ENCODE data around the gene HS3ST1. TPM values are rescaled to one million over a fixed set of nuclear protein-coding genes. Genes with fewer than 3 reads are reported as not detected.

Gene HS3ST1
- total RNA-seq, 4 donors from 2014 or later, result 0.05 to 0.36 (median 0.21) TPM; not detected in 1

DNA sequence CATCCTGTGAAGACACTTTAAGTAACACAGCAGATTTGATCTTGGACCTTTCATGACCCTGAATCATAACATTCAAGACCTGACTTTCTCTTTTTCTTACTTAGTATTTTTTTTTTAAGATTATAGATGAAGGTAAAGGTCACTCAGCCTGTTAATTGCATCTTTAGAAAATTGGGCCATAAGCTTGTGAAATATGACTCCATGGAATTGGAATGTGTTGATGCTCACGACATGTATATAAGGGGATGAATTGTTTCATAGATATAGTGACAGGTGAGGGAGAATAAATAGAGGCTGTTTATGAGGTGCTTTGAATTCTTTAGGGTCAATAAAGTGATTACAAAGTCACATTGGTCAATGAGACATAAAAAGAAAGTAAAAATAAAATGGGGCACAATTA, 27.7 kb upstream of the HS3ST1 start:
- TF ChIP-seq POLR2A (IDR thresholded peaks at IDR 0.05) (no peak), CTCF (IDR thresholded peaks at IDR 0.05) (no peak)

DNA sequence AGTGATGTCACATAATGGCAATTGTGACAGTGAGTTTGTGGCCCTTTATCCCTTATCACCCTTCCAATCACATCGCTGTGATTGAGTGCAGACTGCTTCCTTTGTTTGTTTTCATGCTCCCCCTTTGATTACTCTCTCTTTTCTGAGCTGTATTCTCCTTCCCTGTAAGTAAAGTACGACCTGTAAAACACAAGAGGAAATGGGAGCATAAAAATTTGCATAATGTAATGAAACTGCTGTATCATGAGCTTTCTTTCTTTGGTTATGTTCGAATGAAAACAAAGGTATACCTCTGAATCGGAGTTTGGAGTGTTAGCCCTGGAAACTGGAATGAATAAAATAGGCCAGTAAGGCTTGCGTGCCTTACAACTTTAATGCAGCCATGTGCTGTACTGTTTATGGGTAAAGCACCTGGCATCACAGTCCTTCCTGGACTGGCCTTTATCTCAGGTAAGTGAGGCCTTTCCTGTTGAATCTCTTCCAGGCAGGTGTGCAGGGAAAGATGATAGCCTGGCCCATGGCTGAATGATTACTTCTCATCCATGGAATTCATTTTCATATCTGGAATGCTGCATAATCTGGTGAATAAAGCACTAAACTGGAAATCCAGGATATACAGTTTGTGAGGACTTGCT, 26.6 kb upstream of the HS3ST1 start:
- H3K4me3 ChIP-seq (ENCODE audit: low read depth, poor library complexity, severe bottlenecking), result no peak overlapping the region
- DNase-seq (ENCODE audit: low spot score in 2 of 2), result no peak
- 64 to 65% methylated on average over 5 of the region's 5 CpGs for WGBS, 2 donors
- intact Hi-C loops (cut with DNase I; ENCODE audit: low total_unique reads), result no loop called here
- TF ChIP-seq POLR2A (IDR thresholded peaks at IDR 0.05) (no peak), CTCF (IDR thresholded peaks at IDR 0.05) (no peak)

More for the DNA sequence above, 27.7 kb upstream of the HS3ST1 start:
- intact Hi-C loops (cut with DNase I; ENCODE audit: low total_unique reads), result no loop called here
- 42 to 49% methylated on average over 1 of the region's 1 CpG for WGBS, 2 donors
- no peak overlapping the region for H3K4me3 ChIP-seq (ENCODE audit: low read depth, poor library complexity, severe bottlenecking)
- no peak for DNase-seq (ENCODE audit: low spot score in 2 of 2)

DNA sequence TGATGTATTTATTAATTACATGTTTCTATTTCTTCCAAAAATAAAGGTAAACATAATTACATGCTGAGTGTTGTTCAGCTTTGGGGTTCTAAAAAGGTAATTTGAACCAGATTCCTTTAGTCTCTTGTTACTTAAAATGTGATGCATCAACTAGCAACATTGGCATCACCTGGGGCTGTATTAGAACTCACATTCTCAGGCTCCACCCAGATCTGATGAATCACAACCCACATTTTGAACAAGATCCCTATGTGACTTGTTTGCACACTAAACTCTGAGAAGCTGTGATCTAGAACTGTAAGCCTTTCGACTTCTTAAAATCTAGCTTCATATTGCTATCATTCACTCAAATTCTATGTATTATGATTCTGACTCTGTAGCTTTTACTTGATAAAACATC, 23.0 kb upstream of the HS3ST1 start:
- intact Hi-C loops (cut with DNase I; ENCODE audit: low total_unique reads), result no loop called here
- 85 to 91% methylated on average over 1 of the region's 1 CpG for WGBS, 2 donors
- H3K4me3 ChIP-seq (ENCODE audit: low read depth, poor library complexity, severe bottlenecking), result no peak overlapping the region
- no peak for DNase-seq (ENCODE audit: low spot score in 2 of 2)
- no peak for TF ChIP-seq POLR2A (IDR thresholded peaks at IDR 0.05)
- TF ChIP-seq CTCF (IDR thresholded peaks at IDR 0.05), result no peak

GRCh38 chr4:11446155-11446811, 17.6 kb upstream of the HS3ST1 start:
- TF ChIP-seq CTCF (IDR thresholded peaks at IDR 0.05) (no peak), POLR2A (IDR thresholded peaks at IDR 0.05) (no peak)
- intact Hi-C loops (cut with DNase I; ENCODE audit: low total_unique reads), result no loop called here
- H3K4me3 ChIP-seq (ENCODE audit: low read depth, poor library complexity, severe bottlenecking), result no peak overlapping the region
- no peak for DNase-seq (ENCODE audit: low spot score in 2 of 2)

DNA sequence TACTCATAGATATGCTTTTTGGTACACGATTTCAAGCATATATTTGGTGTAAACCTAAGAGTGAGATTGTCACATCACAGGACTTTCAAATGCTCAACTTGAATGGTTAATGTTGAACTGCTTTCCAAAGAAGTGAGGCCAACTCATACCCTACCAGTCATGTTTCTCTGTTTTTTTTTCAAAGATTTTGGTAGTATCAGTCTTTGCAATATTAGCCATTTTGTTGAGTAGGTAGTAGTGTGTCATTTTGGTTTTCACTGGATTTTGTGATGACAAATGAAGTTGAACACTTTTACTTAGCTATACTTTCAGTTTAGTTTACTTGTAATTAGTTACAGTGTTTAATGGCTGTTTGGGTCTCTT, 12.5 kb upstream of the HS3ST1 start:
- TF ChIP-seq CTCF (IDR thresholded peaks at IDR 0.05) (no peak), POLR2A (IDR thresholded peaks at IDR 0.05) (no peak)
- DNase-seq (ENCODE audit: low spot score in 2 of 2), result no peak
- 87 to 96% methylated on average over 1 of the region's 1 CpG for WGBS, 2 donors
- H3K4me3 ChIP-seq (ENCODE audit: low read depth, poor library complexity, severe bottlenecking), result no peak overlapping the region
- intact Hi-C loops (cut with DNase I; ENCODE audit: low total_unique reads), result no loop called here

All from lower leg skin (tissue), 4 donors.